Kidney tubule cell (primary cell): ENCODE measurements around the gene ALLC.

Experiments used
- DNase-seq: peaks from one replicate; pipeline ENCODE4 v3.0.0-alpha.2; 2018; ENCODE audit warnings: low spot score

The ALLC gene

DNA sequence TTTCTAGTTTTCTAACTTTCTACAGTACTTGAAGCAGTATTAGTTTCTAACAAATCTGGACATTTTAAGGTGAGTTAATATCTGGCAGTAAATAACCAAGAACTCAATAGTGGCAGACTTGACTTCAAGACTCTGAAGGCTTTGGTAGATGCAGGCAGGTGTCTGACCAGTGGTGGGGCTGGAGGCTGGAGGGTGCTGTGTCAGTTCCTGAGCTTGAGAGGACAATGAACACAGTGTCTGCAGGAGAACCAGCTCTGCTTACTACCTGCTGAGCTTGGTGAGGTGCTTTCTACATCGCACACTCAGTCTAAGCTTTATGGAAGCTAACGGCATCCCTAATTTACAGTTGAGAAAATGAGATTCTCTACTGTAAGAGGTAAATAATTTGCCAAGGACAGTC, 21.2 kb downstream of the ALLC start:
- no peak for DNase-seq

DNA sequence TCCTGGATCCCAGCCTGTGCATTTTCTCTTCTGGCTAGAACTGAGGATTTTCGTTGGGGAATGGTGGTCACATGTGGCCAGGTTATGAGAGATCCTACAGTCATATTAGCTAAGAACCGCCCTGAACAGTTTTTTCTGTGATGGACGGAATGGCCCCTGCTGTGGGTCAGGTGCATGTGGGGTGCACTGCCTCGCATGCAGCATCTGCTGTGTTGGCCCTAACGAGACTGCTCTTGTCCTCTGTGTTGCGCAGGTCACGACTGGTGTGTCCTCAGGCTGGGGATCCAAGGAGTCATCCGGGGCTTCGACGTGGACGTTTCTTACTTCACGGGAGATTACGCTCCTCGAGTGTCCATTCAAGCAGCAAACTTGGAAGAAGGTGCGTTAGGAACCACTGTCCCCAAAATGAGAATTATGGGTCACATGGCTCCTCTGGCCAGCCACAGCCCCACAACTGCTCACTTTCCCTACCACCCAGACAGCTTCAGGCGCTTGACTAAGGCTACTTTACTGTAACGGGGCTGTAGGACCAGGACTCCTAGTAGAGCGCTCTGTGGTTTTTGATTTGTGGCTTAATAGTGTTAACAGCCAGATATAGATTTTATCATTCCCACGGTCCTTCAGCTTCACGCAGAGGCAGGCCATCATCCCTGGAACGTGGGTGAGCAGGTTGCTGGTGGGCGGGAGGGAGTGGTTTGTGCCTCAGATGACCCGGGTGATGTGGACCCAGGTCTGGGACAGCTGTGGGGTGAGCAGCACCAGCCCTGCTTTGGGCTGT, 21.8 kb downstream of the ALLC start:
- DNase-seq = no peak

DNA sequence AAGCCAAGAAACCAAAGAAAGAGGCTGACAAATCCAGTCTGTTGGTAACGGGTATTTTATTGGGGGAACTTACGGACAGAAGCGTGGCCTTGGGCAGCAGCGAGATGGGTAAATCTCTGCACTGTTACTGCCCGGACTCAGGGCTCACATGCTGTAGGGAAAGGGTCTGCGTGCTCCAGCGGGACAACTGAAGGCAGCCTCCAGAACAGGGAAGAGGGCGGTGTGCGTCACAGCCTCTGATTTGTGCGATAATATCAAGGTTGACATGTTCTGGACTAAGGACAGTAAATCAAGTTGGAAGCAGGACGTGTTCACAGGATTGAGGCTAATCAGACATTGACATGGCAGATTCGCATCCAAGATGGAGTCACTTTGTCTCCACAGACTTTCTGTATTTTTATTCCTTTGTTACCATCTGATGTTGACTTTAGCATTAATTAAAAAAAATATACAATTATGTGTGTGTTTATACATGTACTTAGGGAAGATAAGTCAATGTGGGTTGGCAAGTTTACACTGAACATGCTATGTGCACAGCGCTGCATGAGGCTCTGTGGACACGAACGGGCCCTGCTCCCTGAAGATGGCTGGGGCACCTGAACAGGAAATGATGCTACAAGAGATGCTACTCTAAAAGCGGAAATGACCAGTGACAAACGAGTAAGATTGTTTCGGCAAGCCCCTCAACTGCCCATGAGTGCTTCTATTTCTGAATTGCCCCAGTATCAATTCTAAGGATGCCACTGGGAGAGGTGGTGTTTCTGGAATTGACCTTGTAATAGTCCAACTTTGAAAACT, 22.7 kb downstream of the ALLC start:
- DNase-seq = no peak

DNA sequence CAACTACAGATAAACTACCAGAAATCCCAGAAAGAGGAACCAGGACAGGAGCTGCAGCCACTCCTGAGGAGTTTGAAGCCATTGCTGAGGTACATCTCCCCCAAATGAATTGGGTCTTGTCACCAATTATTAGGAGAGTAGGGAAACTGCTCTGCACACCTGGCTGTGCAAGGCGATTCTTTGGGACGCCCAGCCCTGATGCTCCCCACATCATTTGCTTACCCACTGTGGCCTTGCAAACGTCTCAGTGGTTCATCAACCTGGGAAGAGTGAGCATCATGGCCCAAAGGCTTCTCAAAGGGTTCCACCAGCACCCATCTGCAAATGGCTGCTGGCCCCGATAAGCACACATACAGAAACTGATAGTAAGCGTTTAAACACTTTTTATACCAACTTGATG, 23.6 kb downstream of the ALLC start:
- no peak for DNase-seq

DNA sequence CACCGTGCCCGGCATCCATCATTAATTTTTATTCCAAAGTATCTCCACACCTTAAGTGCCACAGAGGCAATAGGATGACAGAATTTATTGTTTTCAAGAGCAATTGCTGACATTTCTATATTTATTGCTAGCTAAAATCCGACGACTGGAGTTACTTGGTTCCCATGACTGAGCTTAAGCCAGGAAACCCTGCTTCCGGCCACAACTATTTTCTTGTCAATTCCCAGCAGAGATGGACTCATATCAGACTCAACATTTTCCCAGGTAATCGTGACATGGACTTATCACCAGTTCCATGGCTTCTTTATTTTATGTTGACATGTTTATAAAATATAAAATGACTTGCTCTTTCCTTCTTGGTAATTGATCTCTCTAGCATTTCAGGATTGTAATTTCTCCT, 24.8 kb downstream of the ALLC start:
- DNase-seq = no peak

DNA sequence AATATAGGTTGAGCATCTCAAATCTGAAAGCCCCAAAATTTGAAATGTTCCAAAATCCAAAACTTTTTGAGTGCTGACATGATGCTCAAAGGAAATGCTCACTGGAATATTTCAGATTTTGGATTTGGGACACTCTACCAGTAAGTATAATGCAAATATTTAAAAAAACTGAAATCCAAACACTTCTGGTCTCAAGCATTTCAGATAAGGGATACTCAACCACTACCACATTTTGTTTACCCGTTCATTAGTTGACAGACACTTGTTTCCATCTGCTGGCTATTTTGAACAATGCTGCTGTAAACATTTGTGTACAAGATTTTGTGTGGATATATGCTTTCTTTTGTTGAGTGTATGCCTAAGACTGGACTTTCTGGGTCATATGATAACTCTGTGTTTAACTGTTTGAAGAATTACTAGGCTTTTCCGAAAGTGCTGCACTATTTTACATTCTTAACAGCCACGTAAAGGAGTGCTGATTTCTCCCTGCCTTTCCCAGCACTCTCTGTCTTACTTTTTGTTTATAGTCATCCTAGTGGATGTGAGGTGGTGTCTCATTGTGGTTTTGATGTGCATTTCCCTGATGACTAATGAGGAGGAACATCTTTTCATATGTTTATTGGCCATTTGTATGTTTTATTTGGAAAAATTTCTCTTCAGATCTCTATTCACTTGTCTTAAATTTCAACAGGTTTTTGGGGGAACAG, 25.9 kb downstream of the ALLC start:
- peak; percentile 11 for DNase-seq

DNA sequence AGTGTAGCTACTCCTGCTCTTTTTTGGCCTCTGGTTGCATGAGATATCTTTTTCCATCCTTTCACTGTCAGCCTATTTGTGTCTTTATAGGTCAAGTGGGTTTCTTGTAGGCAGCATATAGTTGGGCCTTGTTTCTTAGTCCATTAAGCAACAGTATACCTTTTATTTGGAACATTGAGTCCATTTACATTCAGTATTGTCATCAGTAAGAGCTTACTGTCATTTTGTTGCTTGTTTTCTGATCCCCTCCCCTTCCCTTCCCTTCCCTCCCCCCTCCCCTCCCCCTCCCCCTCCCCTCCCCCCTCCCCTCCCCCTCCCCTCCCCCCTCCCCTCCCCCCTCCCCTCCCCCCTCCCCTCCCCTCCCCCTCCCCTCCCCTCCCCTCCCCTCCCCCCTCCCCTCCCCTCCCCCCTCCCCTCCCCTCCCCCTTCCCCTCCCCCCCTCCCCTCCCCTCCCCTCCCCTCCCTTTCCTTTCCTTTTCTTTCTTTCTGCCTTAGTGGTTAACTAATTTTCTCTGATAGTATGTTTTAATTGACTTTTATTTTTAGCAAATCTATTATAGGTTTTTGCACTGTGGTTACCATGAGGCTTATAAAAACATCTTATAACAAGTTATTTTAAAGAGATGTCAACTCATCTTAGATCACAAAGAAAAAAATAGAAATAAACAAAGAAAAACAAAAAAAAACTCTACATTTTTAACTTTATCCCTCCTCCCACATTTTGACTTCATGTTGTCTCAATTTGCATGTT, 32.2 kb downstream of the ALLC start:
- no peak for DNase-seq

DNA sequence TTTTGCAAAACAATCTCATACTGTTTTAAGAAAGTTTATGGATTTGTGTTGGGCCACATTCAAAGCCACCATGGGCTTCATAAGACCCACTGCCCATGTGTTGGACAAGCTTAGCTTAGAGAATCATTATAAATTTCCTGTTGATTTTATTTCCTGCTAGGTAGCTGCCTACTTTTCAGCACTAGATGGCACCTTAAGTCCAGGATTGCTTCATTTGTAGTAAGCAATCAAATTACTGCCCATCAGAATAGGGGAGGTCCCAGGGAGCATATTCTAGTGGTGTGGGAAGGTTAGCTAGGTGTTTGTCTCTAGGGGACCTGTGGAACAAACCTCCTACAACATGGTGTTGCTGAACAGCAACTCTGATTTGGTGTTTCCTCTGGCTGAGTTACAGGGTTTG, 34.4 kb downstream of the ALLC start:
- peak; percentile 38 for DNase-seq

DNA sequence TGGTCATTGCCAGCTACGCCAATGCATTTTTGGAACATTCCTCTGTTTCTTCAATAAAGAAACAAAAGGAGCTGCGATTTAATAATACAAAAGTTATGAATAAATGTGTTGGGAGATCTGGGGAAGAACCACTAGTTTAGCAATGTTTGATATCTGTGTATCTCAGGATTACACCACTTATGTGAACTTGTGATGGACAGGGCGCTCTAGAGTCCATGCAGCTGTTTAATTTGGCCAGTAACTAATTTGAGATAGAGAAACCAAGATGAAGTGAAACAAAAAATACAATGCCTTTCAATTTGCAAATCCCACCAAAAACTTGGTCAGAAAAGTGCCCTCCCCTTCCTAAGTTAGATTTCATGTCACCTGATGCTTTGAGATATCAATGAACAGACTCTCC, 38.5 kb downstream of the ALLC start:
- DNase-seq = no peak

DNA sequence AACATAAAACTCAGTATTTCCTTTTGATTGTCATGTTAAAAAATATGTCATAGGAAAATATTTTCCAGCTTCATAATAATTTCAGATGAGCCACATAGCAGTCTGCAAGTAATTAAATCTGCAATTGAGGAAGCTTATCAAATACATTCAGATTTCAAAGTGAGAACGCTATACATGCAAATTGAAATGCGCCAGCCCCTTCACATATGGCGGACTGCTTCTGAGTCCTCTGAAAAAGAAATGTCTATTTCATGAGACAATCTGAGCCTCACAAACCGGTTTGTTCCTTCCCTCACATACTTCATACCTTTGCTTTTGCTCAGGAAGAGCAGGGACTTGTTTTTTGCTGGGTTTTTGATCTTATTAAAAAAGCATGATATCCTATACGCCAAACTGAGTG, 43.1 kb downstream of the ALLC start:
- DNase-seq = no peak

DNA sequence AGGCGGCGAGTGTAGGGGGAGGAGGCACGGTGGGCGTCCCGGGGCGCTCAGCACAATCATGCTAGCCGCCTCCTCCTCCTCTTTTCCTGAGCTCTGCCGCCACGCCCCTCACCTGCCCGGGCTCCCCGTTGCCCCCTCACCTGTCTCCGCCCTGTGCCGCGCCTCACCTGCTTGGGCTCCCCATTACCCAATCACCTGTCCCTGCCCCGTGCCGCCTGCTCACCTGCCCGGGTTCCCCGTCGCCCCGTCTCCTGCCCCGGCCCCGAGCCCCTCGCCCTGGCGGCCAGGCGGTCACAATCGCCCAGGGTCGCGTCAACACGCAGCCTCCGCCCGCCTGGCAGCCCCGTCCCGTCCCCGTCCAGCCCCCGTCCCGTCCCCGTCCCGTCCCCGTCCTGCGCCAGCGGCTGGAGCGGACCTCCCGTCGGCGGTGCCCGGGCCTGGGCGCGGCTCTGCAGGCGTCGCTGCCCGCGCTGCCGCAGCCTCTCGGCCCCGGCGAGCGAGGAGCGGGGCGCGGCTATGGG, 45.3 kb downstream of the ALLC start, which contains the start of gene DCDC2C:
TSS of gene DCDC2C (plus strand) at position 340 of the 521 bp plus-strand sequence. CDS start at position 517, 177 bp downstream.
- no peak for DNase-seq

DNA sequence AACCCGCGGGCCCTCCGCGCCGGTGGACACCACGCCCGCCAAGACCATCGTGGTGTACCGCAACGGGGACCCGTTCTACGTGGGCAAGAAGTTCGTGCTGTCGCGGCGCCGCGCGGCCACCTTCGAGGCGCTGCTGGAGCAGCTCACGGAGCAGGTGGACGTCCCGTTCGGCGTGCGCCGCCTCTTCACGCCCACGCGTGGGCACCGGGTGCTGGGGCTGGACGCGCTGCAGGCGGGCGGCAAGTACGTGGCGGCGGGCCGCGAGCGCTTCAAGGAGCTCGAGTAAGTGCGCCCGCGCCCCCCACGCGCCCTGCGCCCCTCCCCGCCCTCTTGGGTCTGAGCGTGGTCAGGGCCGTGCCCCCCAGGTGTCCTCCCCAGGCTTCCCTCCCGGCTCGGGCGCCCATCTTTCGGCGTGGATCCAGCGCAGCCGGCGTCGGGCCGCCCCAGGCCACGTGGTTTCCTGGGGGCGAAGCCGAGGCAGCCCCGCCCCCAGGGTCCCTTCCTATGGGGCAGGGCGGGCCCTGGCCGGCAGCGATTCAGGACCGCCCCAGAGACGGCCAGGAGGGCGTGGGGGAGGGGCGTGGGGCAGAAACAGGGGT, 45.9 kb downstream of the ALLC start:
- no peak for DNase-seq

DNA sequence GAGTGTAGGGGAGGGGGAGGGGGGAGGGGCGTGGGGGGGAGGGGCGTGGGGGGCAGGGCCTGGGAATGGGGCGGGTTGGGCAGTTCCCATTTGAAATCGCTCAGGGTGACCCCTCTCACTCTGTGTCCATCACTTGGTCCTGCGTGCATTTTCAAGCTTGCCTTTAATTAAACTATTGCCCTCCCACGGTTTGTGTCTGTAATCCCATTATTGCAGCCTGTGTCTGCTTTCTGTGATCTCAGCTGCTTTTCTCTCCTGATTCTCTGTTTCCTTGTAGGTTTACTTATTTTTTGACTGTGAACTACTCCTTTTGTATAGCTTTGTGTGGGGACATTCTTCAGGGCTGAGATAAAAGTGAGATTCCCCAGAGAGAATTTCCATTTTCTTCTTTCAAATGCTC, 46.7 kb downstream of the ALLC start:
- DNase-seq = no peak

DNA sequence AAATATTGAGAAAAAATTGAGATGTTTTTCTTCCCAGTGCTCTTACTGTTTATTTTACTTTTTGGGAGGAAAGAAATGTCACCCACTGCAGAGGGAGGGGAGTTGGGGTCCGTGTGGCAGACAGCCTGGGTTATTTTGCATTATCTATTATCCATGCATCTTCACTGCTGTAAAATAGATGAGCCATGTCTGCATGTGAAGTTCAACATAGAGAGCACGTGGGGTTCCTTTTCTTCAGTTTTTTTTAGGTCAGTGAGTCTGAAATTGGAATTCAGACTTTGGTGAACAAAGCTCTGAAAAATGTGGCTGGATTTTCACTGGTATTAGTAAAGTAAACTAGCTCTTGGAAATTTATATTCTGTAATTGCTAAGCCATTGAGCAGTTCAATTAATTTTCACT, 47.8 kb downstream of the ALLC start:
- no peak for DNase-seq

DNA sequence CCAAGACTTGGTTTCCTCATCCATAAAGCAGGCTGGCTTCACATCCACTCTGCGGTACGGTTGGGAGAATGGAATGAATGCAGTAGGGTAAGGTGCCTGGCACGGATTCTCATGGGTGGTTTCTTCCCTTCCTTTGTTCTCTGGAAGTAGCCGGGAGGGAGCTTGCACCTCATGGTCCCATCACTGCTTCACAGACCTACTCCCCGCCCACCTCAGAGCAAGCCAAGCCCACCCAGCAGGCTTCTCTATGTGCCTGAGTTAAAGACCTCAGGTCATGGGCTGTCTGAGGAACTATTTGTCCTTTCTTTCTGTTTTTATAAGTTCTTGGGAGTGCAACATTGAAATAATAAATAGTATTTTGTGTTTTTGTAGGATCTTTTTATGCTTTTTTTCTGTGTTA, 48.9 kb downstream of the ALLC start:
- no peak for DNase-seq

DNA sequence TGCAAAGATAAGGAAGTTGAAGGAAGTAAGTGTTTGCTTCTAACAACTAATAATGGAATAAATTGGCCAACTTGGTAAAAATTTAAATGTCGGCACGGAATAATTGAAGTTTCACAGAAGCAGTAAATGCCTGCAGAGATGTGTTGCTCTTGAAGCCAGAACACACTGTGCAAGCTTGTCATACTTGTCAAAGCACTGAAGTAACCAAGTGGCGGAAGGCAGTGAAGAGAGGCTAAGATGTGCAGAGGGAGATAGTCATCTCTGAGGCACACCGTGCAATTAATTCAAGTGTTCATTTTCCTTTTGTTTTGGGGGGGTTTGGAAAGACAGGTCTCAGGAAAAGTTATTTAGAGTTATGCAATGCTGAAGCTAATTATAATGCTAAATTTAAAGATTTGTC, 50.6 kb downstream of the ALLC start:
- no peak for DNase-seq

DNA sequence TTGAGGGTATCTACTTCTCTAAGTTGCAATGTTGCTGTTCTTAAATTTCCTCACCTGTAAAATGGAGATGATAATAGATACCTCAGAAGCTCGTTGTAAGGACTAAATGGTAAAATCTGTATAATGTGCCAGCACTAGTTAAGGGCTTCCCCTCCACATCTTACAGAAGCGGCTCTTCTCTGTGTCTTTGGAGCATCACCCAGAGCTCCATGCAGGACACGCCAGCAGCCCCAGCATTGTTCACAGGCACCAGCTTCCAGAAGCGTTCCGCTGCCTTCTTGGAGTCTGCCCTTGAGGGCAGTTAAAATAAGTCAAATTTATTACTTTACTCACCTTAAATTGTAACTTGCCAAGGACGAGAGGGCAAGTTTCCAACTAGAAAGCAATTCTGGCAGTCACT, 51.2 kb downstream of the ALLC start:
- no peak for DNase-seq

DNA sequence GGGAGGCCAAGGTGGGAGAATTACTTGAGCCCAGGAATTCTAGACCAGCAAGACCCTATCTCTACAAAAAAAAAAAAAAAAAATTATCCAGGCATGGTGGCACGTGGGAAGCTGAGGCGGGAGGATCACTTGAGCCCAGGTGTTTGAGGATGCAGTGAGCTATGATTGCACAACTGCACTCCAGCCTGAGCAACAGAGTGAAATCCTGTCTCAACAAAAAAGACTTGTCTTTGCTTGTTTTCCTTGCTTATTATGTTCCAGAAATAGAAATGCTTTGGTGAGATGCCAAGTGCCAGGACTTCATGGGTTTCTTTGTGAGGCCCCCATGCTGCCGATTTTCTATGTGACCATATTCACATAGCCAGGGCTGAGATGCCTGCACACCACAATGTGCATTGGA, 54.4 kb downstream of the ALLC start:
- no peak for DNase-seq

DNA sequence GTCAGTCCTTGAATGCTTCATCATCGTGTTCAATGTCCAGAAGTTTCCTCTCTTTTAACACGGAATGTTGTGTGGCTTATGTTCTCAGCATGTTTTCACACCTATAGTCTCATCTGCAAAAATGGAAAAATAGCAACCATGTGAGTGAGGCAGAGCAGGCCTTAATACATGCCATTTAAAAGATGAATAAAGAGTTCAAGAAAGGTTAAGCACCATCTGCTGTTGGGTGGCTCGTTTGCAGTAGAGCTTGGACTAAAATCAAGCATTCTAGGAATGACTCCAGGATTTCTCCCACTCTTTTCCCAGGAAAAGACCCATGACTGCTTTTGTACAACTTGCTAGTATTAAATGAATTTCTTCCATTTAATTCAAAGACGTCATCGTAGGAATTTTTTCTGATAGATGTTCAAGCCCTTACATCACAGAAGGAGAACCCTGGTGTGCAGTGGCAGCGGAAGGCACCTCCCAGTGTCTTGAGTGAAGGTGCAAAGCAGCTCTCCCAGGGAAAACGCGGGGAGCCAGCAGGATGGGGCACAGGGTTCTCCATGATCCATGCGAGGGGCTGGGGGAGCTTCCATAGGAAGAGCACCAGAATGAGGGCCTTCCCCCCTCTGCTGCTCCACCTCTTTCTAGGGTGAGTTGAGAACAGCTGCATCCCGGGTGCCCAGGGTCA, 55.0 kb downstream of the ALLC start:
- no peak for DNase-seq

DNA sequence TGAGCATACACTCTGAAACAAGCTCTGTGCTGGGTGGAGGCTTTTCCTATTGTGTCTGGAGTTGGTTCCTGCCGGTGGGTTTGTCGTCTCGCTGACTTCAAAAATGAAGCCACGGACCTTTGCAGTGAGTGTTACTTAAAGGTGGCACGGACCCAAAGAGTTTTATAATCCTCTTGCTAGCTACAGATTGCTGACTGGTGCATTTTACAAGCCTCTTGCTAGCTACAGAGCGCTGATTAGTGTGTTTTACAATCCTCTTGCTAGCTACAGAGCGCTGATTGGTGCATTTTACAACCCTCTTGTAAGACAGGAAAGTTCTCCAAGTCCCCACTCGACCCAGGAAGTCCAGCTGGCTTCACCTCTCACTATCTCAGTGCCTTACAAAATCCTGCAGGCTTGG, 60.7 kb downstream of the ALLC start:
- DNase-seq = no peak

DNA sequence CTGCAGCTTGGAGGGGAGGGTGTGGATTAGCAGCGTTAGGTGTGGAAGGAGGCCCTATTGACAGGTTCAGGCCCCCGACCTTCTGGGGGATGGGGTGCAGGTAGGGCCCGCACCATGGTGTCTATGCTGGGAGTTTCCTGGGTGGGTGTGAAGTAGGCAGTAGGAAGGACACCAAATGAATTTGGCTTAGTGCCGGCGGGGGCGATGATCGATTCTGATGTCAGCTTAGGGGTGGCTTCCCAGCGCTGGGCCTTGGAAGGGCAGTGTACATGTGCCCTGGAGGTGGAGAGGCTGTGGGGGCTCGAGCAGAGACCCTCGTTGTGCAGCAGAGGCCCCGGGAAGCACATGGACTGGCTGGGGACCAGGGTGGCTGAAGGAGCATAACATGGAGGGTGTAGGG, 67.0 kb downstream of the ALLC start:
- no peak for DNase-seq
